GM13977 (cell line): ENCODE data around the gene SARNP.

Experiments
- DNase-seq: peaks from one replicate; pipeline ENCODE4 v3.0.0; 2012; ENCODE audit warnings: low spot score
- in situ Hi-C: fragments of 300-500 bp; cut with MboI; formaldehyde crosslinking; loops from one replicate; pipeline ENCODE4 v1.12.0; 2022; ENCODE audit warnings: low sequenced_read_pairs, low pct_unique_long_range_greater_than_20kb, mixed read lengths, inconsistent platforms; ENCODE audit not compliant: unreplicated experiment
- TF ChIP-seq, protein P1 (sequence below): IDR thresholded peaks from 2 replicates; pipeline ENCODE4 v1.5.1; 2012; ENCODE audit warnings: mild to moderate bottlenecking, control low read depth; ENCODE audit not compliant: insufficient read depth; ENCODE audit errors: extremely low read depth, missing control alignments

Gene SARNP

DNA sequence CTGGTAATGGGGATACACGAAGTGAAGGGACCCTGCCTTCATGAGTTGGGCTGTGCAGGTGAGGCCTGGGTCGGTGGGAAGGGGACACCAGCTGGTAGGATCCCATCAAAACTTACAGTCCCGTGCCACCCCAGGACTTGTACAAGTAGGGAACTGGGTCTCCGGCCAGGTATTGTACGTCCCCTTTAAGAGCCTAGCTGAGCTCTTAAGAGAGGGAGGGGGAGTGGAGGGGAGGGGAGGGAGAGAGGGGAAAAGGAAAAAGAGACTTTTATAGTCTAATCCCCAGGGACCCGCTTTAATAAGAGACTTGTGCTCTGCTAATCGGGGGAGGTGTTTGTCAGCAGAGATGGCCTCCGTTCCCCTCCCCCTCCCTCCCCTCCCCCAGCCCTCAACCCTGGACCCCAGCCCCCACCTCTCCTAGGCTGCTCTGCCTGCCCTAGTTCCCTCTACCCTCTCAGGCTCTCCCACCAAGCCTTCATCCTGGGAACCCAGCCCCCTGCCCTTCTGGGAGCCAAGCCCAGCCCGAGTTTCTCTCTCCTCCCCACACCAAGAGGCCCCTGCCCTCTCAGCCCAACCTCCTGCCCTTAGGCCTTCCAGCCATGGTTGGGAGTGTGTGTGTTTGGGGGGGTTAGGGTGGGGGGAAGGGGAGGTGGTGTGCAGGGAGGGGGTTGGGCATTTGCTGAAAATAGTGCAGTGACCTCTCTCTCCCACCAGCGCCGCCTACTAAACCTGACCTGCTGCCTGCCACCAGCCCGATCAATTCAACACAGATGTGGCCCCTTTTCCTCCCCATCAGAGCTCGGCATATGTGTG, 72.0 kb downstream of the SARNP start:
- TF ChIP-seq, protein P1, sequence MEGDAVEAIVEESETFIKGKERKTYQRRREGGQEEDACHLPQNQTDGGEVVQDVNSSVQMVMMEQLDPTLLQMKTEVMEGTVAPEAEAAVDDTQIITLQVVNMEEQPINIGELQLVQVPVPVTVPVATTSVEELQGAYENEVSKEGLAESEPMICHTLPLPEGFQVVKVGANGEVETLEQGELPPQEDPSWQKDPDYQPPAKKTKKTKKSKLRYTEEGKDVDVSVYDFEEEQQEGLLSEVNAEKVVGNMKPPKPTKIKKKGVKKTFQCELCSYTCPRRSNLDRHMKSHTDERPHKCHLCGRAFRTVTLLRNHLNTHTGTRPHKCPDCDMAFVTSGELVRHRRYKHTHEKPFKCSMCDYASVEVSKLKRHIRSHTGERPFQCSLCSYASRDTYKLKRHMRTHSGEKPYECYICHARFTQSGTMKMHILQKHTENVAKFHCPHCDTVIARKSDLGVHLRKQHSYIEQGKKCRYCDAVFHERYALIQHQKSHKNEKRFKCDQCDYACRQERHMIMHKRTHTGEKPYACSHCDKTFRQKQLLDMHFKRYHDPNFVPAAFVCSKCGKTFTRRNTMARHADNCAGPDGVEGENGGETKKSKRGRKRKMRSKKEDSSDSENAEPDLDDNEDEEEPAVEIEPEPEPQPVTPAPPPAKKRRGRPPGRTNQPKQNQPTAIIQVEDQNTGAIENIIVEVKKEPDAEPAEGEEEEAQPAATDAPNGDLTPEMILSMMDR, result no peak
- in situ Hi-C loops, result loop anchor here (10.0 to 25.0 kb wide), 2 partner anchors 199 to 292 kb away; partner anchors contain the start of gene RPS26
- no peak for DNase-seq

DNA sequence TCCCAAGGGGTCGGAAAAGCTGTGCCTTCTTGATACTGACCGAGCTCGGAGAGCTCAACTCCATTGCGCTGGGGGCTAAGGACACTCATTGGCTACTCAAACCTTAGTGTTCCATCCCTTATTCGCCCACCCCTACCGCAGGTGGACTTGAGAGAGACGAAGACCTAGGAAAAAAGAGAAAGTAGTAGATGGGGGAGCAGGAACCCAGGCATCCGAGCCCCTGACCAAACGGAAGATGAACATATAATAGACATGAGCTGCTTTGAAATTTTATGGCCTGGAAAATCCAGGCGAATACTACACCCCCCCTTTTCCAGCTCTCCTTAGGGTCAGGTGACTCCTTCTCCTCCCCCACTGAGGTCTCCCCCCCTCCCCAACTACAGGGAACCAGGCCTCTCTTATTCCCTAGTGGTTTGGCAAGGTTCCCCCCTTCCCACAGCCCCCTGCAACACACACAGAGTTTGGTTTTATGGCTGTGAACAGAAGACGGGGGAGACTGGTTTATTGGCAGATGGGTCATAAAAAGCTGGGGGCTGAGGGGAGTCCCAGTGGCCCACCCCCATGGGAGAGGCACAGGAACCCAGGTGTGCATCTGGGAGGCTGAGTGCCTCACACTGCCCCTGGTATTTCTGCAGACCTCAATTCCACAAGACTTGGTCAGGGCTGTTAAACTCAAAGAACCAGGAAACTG, 73.0 kb downstream of the SARNP start:
- TF ChIP-seq, protein P1, result no peak
- in situ Hi-C loops, result loop anchor here (10.0 to 25.0 kb wide), 2 partner anchors 200 to 293 kb away; partner anchors contain the start of gene RPS26
- DNase-seq, result no peak

GRCh38 chr12:55743406-55744339, 73.9 kb downstream of the SARNP start:
- in situ Hi-C loops, result loop anchor here (10.0 to 25.0 kb wide), 2 partner anchors 201 to 294 kb away; partner anchors contain the start of gene RPS26
- TF ChIP-seq, protein P1, result peak; percentile 20
- peak; percentile 78 for DNase-seq

DNA sequence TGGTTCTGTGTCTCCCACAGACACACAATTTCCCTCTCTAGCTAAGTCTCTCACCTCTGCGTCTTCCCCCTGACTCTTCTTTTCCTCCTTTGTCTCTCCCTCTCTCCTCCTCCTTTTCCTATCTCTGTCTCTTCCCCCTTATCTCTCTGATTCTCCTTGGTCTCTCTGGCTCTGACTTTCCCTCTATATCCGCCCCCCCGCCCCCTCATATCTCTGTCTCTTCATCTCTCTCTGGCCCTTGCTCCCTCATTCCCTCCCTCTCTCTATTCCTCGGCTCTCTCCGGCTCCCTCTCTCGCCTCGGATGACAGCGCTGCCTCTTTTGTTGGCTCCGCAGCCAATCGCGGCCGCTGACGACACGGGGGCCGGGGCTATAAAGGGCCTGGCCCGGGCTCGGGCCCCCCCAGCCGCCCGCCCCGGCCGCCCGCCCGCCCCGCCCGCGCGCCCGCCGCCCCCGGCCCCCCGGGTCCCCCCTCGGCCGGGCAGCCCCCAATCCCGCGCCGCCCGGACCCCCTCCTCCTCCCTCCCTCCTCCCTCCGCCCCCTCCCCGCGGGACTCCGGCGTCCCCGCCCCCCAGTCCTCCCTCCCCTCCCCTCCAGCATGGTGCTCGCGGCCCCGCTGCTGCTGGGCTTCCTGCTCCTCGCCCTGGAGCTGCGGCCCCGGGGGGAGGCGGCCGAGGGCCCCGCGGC, 74.7 kb downstream of the SARNP start, which contains the start of gene GDF11:
GDF11 (plus strand) TSS at position 404 of the 687 bp plus-strand sequence; CDS start at position 599, 195 bp downstream.
- DNase-seq, result peak; percentile 90
- in situ Hi-C loops, result loop anchor here (10.0 to 25.0 kb wide), 2 partner anchors 202 to 294 kb away; partner anchors contain the start of gene RPS26
- TF ChIP-seq, protein P1, result no peak

DNA sequence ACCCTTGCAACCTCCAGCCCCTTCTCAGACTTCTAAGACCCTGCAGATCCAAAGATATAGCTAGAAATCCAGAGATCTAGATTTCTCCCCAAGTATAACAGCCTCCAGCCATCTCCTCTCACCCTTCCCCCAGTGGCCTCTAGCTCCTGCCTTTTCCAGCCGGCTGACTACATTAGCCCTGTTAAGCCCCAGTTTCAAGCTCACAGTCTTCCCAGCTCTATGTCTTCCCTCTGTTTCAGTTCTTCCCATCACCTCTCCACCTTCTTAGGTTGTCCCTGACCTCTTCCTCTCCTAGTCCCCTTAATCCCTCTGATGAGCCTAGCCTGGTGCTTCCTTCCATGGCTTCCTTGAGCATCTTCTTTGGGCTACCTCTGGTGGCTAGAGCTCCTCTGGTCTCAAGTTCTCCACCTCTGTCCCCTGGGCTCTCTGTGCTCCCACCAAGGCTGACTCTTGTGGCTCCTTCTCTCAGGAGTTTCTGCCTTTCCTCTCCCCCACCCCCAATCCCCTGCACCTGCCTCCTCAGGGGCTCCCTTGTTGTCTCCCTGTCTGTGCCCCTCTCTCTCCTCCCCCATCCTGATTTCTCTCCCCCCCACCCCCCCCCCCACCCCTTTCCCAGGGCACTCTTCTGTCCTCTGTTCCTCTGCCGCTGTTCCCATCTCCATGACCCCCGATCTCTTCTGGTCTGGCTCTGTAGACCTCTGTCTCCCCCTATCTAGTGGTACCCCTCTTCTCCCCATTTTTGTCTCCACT, 75.4 kb downstream of the SARNP start:
- in situ Hi-C loops, result loop anchor here (10.0 to 25.0 kb wide), 2 partner anchors 203 to 295 kb away; partner anchors contain the start of gene RPS26
- TF ChIP-seq, protein P1, result no peak
- DNase-seq, result no peak
